EH (cell line): ENCODE data around the gene TADA1.

Experiments used
- DNase-seq: peaks from one replicate; pipeline ENCODE4 v3.0.0-alpha.2; 2015; ENCODE audit warnings: low read depth

Gene TADA1, protein sequence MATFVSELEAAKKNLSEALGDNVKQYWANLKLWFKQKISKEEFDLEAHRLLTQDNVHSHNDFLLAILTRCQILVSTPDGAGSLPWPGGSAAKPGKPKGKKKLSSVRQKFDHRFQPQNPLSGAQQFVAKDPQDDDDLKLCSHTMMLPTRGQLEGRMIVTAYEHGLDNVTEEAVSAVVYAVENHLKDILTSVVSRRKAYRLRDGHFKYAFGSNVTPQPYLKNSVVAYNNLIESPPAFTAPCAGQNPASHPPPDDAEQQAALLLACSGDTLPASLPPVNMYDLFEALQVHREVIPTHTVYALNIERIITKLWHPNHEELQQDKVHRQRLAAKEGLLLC

GRCh38 chr1:166875734-166876539, at the start of gene TADA1:
Gene TADA1 (minus strand): TSS chr1:166876264. CDS start chr1:166876233, 31 bp downstream.
- DNase-seq, result peak; percentile 98

DNA sequence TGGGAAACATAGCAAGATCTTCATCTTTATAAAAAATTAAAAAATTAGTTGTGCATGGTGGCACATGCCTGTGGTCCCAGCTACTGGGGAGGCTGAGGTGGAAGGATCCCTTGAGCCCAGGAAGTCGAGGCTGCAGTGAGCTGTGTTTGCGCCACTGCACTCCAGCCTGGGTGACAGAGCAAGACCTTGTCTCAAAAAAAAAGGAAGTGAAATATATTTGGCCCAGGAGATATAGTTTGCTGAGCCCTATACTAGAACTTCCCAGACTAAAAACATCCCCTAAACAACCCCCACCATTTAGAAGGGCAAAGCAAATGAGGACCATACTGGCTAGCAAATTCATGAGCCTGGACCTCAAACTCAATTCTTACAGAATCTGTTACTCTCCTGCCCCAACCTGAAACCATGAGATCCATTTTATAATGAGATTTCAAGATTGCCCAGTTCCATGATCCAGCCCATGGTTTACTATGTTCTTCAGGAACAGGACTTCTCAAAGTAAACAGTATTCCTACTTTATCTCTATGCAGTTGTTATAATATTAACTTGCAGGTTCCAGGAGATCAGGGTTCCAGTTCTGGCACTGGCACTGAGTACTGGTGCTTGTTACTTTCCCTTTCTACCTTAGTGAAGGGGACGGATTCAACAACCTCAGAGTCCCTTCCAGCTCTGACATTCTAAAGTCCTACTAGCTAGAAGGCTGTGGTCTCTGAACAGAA, 48.9 kb upstream of the TADA1 start:
- no peak for DNase-seq

- DNase-seq, result no peak
Measured at GRCh38 chr1:166920561-166921475, 44.8 kb upstream of the TADA1 start.

- DNase-seq, result no peak
Measured at GRCh38 chr1:166918956-166919316, 42.9 kb upstream of the TADA1 start.

DNA sequence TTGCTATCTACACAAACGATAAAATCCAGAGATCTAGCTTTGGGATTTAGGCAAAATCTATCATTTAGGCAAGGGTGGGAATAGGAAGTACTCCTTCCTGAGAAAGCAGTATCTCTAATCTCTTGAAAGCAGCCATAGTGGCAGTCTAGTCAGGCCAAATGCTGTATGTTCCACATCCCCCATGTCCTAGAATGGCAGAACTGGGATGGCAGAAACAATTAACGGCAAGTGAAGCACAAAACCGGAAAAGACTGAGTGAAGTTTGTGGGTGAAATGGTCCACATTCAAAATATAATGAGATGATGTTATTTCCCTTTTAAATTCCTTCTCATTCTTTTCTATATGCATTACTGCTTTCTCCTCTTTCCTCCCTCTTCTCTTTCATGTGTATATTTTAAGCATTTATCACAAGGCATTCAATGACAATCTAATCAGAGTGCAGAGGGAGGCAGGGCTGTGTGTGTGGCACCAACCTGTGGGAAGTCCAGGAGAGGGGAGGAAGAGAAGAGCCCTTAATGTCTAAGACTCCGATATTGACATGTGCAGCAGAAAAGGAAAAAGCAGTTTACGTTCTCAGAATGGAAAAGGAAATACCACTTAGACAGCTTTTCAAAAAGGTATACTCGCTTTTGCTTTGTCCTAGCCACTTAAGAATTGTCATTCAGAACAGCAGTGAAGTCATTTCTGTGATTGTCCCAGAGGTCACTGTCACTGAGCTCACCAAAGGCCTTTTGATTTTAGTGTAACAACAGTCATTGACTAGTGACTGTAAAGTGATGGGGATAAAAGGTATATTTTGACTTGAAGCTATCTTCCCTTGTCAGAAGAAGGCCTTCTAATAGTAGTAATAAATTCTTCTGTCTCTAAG, 42.3 kb upstream of the TADA1 start:
- DNase-seq, result no peak

GRCh38 chr1:166915941-166916340, 39.9 kb upstream of the TADA1 start:
- DNase-seq, result no peak

- no peak for DNase-seq
Measured at GRCh38 chr1:166915042-166915441, 39.0 kb upstream of the TADA1 start.

GRCh38 chr1:166914111-166914510, 38.0 kb upstream of the TADA1 start:
- peak; percentile 15 for DNase-seq

DNA sequence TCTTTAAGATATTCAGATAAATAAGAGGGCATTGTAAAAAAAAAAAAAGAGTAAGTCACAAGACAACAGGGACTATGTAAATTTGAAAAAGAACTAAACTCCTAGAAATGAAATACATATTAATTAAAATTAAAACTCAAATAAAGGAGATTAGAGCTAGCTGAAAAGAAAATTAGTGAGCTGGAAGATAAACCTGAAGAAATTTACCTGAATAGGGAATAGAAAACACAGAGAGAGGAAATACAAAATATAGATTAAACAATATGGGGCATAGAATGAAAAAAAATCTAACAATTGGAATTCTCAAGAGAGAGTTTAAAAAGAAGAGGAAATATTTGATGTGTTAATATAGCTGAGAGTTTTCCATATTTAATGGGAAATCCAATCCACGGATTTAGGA, 35.6 kb upstream of the TADA1 start:
- DNase-seq, result no peak

GRCh38 chr1:166910396-166910994, 34.4 kb upstream of the TADA1 start:
- peak; percentile 73 for DNase-seq

DNA sequence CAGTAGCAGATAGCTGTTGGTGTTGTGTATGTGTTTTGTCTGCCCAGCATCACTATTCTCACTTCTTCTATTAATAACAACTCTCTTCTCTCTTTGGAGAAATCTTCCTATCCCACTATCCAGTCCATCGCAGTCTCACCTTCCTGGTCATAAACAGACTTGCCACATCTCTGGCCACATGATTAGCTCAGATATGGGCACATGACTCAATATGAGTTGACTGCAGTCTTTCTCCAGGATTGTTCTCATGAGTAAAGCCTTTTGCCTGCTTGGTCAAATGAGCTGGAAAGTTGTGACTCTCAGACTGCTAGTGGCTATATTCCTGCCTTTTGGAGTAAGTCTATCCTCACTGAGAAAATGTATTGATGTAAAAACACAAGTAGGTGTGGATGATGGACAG, 32.9 kb upstream of the TADA1 start:
- no peak for DNase-seq

- DNase-seq, result no peak
Measured at GRCh38 chr1:166907763-166908162, 31.7 kb upstream of the TADA1 start.

DNA sequence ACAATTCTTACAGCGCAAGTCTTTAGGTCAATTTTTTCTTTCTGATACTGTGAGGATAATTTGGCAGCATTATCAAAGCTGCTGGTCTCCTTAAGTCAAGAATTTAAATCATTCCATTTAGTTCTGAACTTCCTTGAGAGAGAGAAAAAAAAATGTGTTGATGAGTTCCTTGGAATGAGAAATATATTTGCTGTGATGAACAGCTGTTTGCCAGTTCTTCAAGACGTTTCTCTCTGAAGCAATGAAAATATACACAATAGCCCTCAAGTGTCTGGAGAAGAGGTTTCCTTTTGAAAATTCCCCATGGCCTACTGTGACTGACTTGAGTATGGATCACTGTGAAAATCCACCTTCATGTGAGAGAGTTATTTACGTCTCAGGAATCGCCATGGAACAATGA, 31.0 kb upstream of the TADA1 start:
- no peak for DNase-seq

DNA sequence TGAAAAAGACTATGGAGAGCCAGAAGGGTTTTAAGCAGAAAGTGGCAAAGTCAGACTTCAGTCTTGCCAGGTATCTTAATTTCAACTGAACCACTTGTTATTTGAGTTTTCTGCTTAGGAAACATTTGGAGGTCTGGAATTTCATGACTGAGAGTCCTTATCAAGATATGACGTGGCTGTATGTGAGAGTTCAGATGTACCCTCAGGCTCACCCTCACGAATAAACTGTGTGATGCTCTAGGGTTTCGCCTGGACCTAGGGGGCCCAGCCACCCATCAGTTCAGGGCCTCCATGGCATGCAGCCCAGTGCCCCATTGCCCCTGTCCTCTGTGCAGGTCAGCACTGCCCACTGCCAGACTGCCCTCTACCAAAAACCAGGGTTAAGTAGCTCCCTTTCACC, 30.6 kb upstream of the TADA1 start:
- no peak for DNase-seq

DNA sequence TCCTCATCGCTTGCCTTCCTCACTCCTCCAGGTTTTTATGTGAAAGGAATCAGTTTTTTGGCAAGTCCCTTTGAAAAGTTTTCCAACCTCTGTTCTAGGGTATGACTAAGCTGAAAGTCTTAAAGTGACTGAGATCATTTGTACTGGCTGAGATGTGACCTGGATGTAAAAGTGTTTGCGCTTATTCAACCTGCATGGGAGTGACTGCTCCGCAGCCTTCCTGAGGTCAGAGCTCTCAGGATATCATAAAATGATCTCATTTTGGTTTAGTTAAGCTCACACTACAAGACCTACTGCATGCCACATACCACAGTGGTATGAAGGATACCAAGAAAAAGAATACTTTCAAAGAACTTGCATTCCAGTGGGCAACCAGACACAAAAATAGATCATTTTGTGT, 29.8 kb upstream of the TADA1 start:
- peak; percentile 68 for DNase-seq

GRCh38 chr1:166905136-166905535, 29.1 kb upstream of the TADA1 start:
- DNase-seq, result peak; percentile 25

- DNase-seq, result no peak
Measured at GRCh38 chr1:166903232-166903631, 27.2 kb upstream of the TADA1 start.

- DNase-seq, result peak; percentile 54
Measured at GRCh38 chr1:166902279-166902678, 26.2 kb upstream of the TADA1 start.

- peak; percentile 16 for DNase-seq
Measured at GRCh38 chr1:166900987-166901386, 24.9 kb upstream of the TADA1 start.

DNA sequence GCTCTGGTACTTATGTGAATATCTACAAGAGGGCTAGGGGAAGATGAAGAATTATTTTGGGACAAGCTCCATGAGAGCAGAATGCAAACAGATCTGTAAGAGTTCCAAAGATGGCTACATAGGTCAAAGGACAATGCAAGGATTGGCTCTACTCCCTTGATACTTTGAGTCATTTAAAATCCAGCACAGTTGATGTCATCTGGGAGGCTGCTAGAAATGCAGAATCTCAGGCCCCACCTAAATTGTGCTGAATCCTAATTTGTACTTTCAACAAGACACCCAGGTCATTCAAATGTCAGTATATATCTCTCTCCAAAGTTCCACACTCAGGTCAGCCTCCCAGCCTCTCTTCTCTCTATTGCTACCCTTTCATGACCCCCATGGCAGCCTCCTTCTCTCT, 23.7 kb upstream of the TADA1 start:
- DNase-seq, result no peak
